ENCODE data around the gene STON1.
"Not testable (repeated sequence)": the region's sequence is repeated elsewhere in the genome, so short reads cannot be mapped to it uniquely, and the experiment has no call there.

The STON1 gene

DNA sequence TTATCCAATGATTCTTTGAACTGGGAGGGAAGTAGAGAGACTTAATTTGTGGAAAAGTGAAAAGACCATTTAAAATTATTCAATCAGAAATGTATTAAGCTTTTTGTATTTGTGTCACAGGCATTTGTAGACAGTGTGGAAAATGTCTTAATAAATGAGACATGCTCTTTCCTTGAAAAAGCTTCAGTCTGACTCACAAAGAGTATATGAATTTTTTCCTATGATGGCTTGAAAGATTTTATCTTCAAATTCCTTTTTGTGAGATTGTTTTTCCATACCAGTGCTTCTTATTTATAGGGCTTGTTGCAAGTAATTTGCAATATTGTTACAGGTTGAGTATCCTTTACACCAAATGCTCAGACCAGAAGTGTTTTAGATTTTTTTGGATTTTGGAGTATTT, 39.5 kb downstream of the STON1 start:
- no peak for DNase-seq (ENCODE audit: low spot score)

- no peak for DNase-seq (ENCODE audit: low spot score)
These were observed 42.9 kb downstream of the STON1 start for GRCh38 chr2:48572816-48573215.

GRCh38 chr2:48574353-48575287, 44.7 kb downstream of the STON1 start:
- no peak for DNase-seq (ENCODE audit: low spot score)

- no peak for DNase-seq (ENCODE audit: low spot score)
These were observed 48.4 kb downstream of the STON1 start for GRCh38 chr2:48578313-48578712.

GRCh38 chr2:48583961-48584360, 54.0 kb downstream of the STON1 start:
- DNase-seq (ENCODE audit: low spot score): no peak

- no peak for DNase-seq (ENCODE audit: low spot score)
These were observed 54.6 kb downstream of the STON1 start for GRCh38 chr2:48584551-48584950.

DNA sequence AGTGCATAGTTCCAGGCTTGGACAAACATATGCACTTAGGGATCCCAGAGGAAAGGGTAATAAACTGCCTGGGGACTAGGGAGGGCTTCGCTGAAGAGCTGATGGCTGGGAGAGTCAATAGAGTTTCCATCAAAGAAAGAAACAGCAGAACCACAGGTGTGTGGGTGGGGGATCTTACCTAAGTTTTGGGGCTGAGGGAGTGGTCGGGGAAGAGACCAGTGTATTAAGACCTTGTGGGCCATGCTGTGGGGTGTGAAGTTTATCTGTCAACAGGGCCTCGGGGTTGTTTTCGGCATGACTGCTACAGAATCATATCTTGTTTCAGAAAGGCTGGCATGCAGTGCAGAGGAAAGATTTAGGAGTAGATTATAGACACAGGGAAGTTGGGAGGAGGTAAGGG, 56.5 kb downstream of the STON1 start:
- DNase-seq (ENCODE audit: low spot score): no peak

DNA sequence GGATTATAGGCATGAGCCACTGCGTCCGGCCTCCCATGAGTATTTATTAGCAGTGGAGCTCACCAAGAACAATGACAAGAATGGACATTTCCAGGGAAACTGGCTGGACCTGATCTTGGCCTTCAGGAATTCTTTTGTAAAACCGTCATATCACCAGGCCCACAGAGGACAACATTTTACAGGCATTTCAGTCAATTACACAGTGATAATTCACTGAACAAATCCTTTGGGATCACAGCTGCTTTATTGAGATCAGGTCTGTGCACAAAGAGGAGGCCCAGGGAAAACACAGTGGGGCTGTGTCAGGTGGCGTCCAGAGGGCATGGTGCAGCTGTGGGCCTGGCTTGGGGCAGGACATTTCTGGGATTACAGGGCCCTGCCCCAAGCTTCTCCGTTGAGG, 57.6 kb downstream of the STON1 start:
- no peak for DNase-seq (ENCODE audit: low spot score)

DNA sequence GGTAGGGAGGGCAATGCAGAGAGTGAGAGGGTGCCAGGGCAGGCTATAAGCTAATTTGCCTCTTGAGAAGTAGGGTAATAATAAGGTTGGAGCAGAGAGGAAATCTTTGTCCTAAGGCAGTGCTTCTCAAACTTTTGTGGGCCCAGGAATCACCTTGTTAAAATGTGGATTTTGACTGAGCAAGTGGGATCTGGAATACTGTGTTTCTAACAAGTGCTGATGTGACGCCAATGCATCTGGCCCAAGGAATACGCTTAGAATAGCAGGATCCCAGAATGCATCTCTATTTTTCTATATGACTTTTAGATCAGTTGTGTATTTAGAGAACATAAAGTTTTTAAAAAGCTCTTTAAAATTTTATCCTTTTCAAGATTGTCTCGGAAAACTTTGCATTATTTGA, 58.0 kb downstream of the STON1 start:
- DNase-seq (ENCODE audit: low spot score): no peak

DNA sequence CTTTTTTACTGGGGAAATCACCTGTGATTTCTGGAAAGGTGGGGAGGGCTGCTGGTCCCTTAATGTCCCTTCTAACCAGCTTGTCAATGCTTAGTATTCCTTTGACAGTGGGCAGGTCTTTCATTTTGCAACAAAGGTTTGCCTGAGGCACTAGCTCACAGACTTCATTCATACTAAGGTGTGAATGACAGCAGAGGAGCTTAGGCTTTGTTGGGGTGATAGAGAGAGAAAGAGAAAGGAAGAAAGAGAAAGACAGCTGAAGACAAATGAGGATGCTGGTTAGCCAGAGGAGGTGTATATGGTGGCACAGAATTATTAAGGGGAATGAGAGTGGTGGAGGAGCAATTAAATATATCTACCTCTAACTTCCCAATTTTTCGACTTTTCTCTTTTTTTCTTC, 58.8 kb downstream of the STON1 start:
- DNase-seq (ENCODE audit: low spot score): no peak

DNA sequence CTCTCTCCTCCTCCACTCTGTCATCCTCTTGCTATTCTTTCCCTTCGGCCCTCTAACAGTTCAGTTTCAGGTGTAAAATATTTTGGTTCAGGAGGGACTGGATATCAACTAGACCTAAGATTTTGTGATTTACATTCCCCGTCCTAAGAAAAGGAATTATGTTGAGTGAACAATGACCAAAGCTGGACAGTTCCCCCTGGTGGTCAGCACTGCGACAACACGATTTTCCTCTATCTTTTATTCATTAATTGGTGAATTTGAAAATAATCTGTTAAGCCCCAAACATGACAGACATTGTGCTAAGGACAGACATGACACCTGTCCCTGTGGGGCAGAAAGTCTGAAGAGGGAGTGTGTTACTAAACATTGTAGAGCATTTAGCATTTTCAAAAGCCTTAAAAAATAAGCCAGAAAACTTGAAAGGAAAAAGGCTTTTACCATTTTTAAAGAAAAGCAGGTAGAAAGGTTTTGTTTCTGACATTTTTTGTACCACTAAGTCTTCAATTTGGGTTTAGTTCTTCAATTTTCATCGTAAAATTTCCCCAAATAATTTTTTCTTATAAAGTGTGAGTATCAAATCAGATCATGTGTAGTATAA, 59.3 kb downstream of the STON1 start:
- DNase-seq (ENCODE audit: low spot score): no peak

DNA sequence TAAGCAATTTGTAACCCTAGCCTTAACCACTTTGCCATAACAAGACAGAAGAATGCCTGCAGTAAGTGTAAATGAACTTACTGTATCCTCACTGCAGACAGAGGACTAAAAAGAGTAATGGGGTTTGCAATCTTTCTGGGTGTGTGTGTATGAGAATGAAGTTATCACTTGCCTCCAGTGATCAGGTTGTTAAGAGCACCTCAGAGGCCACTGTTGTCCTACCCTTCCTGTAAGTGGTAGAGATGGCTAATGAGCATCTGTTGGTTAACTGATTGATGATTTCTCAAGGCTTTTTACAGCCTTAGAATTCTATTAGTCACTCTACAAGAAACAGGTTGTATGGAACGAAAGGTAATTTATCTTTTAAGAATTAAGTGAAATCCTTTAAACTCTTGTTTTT, 60.1 kb downstream of the STON1 start:
- DNase-seq (ENCODE audit: low spot score): no peak

DNA sequence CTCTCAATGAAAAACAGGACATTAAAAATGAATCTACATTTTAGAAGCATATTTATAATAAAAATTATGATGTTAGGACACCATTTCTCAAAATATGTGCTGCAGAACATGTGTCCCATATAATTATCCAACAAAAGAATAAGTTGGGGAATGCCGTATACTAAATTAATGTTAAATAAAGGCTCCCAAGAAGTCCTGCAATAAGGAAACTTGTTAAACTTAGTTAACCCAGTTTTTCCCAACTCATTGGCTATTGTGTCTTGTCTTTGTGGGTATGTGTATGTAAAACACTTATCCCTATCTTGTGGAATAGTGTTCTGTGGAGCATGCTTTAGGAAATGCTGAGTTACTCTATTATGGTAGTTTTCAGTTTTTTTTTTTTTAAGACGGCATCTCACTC, 62.1 kb downstream of the STON1 start:
- DNase-seq (ENCODE audit: low spot score): no peak

DNA sequence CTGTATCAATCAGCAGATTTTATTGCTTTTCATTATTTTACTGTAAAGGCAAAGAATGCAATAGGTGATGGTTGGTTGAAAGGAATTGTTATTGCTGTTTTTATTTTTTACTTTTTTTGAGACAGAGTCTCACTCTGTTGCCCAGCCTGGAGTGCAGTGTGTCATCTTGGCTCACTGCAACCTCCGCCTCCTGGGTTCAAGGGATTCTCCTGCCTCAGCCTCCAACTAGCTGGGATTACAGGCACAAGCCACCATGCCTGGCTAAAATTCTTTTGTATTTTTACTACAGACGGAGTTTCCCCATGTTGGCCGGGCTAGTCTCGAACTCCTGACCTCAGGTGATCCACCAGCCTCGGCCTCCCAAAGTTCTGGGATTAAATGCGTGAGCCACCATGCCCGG, 66.8 kb downstream of the STON1 start:
- not testable (repeated sequence) for DNase-seq (ENCODE audit: low spot score)

DNA sequence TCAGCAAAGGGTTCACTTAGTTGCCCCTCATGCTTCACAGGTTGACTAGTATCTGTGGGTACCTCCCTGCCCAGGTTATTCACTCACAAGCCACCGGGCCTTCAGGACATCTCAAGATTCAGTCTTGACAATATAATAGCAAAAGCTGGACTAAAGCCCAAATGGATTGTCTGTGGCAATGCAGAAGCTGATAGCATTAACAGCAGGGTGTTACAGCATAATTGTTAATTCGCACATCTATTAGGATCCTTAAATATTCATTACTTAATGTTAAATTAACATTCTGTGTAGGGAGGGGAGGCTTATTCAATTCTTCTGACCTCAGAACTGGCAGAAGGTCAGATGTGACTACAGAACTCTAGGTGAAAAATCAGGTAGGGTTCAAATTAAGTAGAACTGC, 67.5 kb downstream of the STON1 start:
- no peak for DNase-seq (ENCODE audit: low spot score)

DNA sequence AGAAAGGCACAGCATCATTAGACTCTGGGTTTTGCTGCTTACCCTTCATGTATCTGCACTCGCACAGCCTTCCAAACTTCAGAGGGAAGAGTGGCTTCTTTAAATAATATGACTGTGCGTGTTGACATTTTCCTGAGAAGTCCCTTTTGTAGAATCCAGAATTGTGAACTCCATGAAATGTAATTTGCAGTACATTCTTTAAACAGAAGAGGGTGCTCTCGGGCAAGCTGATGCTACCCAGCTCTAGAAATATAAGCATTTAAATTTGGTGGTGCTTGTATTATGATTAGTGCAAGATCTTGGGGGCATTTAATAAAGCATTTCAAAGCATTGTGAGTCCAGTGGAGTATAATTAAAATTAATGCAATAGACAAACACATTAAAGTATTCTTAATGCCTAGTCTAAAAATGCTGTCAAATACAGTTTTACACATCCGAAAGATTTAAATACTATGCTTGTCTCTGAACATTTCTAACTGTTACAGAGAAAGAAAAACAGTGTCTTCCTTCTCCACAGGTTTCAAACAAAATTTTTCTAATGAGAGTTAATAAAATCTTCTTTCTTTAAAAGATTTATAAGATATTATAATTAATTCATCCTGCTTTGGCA, 70.4 kb downstream of the STON1 start:
- DNase-seq (ENCODE audit: low spot score): no peak

- no peak for DNase-seq (ENCODE audit: low spot score)
These were observed 71.0 kb downstream of the STON1 start for GRCh38 chr2:48600917-48601316.

- DNase-seq (ENCODE audit: low spot score): no peak
These were observed 71.4 kb downstream of the STON1 start for GRCh38 chr2:48601349-48601748.

DNA sequence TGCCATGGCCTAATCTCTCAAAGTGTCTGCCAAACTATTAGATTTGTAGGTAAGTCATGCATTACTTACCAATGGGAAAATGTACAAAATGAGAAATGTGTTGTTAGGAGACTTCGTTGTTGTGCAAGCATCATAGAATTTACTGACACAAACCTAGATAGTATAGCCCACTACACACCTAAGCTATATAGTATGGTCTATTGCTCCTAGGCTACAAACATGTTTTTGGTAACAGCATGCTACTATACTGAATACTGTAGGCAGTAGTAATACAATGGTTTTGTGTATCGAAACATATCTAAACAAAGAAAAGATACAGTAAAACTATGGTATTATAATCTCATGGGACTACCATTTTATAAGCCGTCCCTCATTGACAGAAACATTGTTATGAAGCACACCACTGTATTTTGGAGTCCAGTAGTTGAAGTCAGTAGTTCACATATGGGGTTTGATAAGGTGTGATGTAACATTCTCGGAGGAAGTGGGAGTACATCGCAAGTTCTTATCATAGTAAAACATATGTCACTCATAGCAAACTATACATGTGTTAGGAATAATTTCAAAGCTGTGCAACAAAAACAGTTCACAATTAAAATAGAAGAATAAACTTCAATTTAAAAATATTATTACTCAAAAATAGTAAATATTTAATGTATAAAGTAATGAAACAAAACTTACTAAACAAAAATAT, 75.7 kb downstream of the STON1 start:
- DNase-seq (ENCODE audit: low spot score): no peak

GRCh38 chr2:48607307-48608014, 77.5 kb downstream of the STON1 start:
- no peak for DNase-seq (ENCODE audit: low spot score)

DNA sequence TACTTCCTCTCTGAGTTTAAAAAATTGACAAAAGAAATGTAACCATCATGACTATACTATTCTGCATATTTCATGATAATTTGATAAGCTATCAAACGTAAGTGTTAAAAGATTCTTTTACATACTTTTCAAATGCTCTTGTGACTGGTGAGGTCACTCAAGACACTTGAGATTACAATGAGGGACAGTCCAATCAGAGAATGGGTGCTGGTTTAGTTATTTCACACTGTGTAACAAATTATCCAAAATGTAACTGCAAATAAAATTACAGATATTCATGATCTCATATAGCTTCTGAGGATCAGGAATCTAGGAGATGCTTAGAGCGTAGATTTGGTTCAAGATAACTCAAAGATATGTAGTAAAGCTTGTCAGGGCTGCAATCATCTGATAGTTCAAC, 83.3 kb downstream of the STON1 start:
- DNase-seq (ENCODE audit: low spot score): no peak

DNA sequence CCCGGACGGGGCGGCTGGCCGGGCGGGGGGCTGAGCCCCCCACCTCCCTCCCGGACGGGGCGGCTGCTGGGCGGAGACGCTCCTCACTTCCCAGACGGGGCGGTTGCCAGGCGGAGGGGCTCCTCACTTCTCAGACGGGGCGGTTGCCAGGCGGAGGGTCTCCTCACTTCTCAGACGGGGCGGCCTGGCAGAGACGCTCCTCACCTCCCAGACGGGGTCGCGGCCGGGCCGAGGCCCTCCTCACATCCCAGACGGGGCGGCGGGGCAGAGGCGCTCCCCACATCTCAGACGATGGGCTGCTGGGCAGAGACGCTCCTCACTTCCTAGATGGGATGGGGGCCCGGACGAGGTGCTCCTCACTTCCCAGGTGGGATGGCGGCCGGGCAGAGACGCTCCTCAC, 84.6 kb downstream of the STON1 start:
- not testable (repeated sequence) for DNase-seq (ENCODE audit: low spot score)

Measured in germinal center (tissue), 1 donor.